Renal cortical epithelial cell (primary cell): Measurements from ENCODE around the gene DNAL1. TPM values are rescaled to one million over a fixed set of nuclear protein-coding genes. Genes with fewer than 3 reads are reported as not detected.

Source experiments
- DNase-seq: peaks from one replicate; pipeline ENCODE4 v3.0.0-alpha.2; 2011; ENCODE audit warnings: low read depth
- total RNA-seq: library from RNA; depleted of rRNA; stranded (reverse); fragments of >200 nt; gene quantifications from 2 replicates; pipeline ENCODE4 v1.2.3, GENCODE V29; 2014

Gene DNAL1
- total RNA-seq, 1 donor from 2014 or later: 25.2 TPM

DNA sequence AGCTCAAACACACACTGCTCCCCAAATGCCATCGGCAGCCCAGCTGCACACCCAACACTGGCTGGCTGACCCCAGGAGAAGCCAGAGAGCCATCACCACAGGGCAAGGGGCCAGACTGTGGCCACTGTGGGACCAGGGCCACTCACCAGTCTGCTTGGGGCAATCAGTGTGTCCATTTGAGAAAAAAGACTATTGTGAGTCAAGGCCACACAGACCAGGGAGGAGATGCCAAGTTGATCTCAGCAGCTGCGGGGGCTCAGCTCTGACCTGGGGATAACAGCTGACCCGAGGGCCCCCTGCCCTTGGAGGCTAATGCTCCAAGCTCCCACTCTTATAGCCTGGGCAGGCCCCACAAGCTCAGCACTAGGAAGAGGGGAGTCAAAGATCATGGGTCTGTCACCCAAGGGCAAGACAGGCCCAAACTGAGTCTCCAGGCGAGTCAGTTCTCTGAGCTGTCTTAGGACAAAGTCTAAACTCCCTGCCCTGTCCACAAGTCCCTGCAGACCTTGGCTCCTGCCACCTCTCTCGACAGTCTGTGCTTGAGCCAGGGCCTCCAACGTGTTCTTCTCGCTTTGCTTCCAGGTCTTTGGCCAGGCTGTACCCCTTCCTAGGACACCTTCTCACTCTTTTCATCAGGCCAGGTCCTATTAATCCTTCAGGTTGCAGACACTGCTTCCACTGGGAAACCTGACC, 99.5 kb downstream of the DNAL1 start:
- no peak for DNase-seq

- no peak for DNase-seq
Measured at GRCh38 chr14:73744874-73745529, 100.2 kb downstream of the DNAL1 start.

GRCh38 chr14:73745571-73746519, 101.1 kb downstream of the DNAL1 start:
- DNase-seq: no peak

DNA sequence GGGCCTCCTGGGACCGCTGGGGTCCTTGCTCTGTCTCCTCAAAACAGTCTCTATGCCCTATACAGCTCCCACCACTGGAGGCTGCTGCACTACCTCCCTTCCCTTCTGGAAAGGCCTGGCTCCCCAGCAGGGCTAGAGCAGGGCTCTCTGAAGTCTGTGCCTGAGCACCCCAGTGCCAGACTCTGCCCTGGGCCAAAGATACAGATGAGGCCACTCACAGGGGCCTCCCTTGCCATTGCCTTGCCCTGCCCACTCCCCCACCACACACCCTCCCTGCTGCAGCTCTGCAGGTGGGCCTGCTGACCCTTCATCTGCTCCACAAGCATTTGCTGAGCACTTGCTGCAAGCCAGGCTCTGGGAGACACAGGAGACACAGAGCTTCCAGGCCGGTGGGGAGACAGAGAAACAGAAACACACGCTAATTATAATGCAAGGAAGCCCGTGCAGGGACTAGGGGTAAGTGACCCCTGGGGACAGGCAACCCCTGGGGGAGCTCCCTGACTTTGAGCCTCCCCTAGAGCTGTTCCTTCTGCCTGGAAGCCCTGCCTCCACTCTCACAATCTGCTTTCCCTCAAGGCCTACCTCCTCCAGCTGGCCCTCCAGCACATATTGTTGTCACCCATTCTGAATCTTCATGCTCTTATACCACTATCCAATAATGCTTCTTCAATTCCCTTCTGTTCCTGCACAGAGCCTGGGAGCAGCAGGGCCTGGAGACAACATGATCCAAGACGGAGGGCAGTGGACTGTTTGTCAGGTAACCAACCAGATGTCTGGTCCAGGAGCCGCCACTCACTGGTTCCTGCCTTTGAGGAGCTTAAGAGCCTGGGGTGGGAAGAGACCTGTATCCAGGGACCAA, 102.0 kb downstream of the DNAL1 start:
- no peak for DNase-seq

- no peak for DNase-seq
Measured at GRCh38 chr14:73747379-73748211, 102.8 kb downstream of the DNAL1 start.

GRCh38 chr14:73748858-73749357, 104.1 kb downstream of the DNAL1 start:
- DNase-seq: no peak

DNA sequence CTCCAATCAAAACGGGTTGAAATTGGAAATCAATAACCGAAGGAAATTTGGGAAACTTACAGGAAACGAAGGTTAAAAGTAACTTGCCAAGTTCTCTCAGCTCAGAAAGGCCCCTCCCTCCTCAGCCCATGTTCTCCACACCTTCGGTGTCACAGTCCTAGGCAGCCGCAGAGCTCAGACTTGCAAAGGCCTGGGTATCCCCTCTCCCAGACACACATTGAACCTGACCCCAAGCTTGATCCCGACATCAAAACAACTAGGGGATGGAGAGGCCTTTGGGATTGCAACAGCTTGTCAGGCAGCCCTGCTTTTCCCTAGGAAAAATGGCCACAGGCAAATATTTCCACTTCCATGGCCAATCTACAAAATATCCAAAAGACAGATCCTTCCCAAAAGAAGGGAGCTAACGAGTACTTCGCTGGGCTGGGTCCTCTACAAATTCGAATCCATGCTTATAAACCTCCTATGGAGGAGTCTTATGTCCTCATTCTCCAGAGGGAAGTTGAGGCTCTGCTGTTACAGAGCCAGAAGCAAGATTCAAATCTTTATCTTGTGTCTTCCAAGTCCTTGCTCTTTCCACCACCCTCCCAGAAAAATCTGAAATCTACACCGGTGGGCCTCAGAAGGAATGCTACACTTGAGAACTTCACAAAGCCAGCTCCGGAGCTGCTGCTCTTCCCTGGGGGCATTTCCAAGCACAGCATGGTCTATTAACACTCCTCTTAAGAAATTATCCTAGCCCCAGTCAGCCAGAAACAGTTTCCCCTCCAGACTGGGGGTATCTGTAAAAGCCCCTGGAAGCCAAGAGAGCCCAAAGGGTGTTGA, 105.1 kb downstream of the DNAL1 start:
- DNase-seq: no peak

- no peak for DNase-seq
Measured at GRCh38 chr14:73750531-73750901, 105.7 kb downstream of the DNAL1 start.

DNA sequence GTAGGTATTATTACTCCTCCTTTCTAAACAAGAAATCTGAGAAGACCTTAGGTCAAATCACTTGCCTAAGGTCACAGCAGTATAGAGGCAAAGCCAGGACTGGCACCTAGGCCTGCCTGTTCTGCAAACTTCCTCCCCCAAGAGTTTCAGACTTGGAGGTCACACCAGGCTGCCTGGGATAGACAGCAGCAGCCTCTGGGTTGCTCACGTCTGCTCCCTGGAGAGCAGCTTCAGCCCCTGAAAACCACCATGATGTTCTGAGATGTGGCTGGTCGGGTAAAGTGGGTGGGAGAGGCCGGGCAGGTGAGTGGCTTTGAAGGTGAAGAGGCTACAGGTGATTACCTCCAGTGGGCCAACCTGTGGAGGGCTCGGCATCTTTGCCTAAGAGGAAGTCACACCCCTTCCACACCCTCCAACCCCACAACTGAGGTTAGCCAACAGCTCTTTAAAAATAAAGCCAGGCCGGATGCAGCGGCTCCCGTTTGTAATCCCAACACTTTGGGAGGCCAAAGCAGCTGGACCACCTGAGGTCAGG, 106.4 kb downstream of the DNAL1 start:
- no peak for DNase-seq

GRCh38 chr14:73752297-73752992, 107.7 kb downstream of the DNAL1 start:
- DNase-seq: peak; percentile 88

Other genes starting within 250 kb of the DNAL1 start
- gene NUMB, start 186.4 kb upstream of the DNAL1 start, total RNA-seq: 17.7 and 53.9 TPM in 2 replicates
- gene RIOX1, start 154.1 kb upstream of the DNAL1 start, total RNA-seq: 20.5 and 28.0 TPM in 2 replicates
- 4.2 and 8.5 TPM in 2 replicates for gene ACOT1, start 107.8 kb upstream of the DNAL1 start, total RNA-seq
- gene HEATR4, start 86.0 kb upstream of the DNAL1 start, total RNA-seq: 0.60 TPM in 1 of 2 replicates, not detected in the other
- gene ACOT2, start 75.8 kb upstream of the DNAL1 start, total RNA-seq: 20.8 and 36.7 TPM in 2 replicates
- 2.7 and 6.3 TPM in 2 replicates for gene ACOT4, start 53.1 kb upstream of the DNAL1 start, total RNA-seq
- not detected in 2 replicates for gene ACOT6, start 32.5 kb upstream of the DNAL1 start, total RNA-seq
- gene PNMA1, start 69.4 kb downstream of the DNAL1 start, total RNA-seq: 15.3 and 86.2 TPM in 2 replicates
- 7.6 and 13.4 TPM in 2 replicates for gene PTGR2, start 206.8 kb downstream of the DNAL1 start, total RNA-seq
- 95.9 and 103 TPM in 2 replicates for gene ZNF410, start 241.9 kb downstream of the DNAL1 start, total RNA-seq